GM21619 (cell line): ENCODE data around the gene TRIM66.

ENCODE experiments used
- ATAC-seq: cut with Tn5 transposase; IDR thresholded peaks from one replicate; pipeline ENCODE4 v1.9.1; 2021; ENCODE audit not compliant: unreplicated experiment

The TRIM66 gene

GRCh38 chr11:8658321-8659057 lies 24.0 kb downstream of the TRIM66 start:
- no peak for ATAC-seq

GRCh38 chr11:8656291-8656690 lies 26.2 kb downstream of the TRIM66 start:
- no peak for ATAC-seq

GRCh38 chr11:8654503-8654902 lies 28.0 kb downstream of the TRIM66 start:
- ATAC-seq = no peak

- ATAC-seq = no peak
These were observed 30.3 kb downstream of the TRIM66 start for GRCh38 chr11:8652140-8652539.

- no peak for ATAC-seq
These were observed 32.0 kb downstream of the TRIM66 start for GRCh38 chr11:8650401-8650990.

- no peak for ATAC-seq
These were observed 33.1 kb downstream of the TRIM66 start for GRCh38 chr11:8649361-8649760.

GRCh38 chr11:8646873-8647272 lies 35.6 kb downstream of the TRIM66 start:
- ATAC-seq = no peak

- ATAC-seq = no peak
These were observed 40.1 kb downstream of the TRIM66 start for GRCh38 chr11:8642196-8642841.

- no peak for ATAC-seq
These were observed 41.1 kb downstream of the TRIM66 start for GRCh38 chr11:8641332-8641731.

- ATAC-seq = no peak
These were observed 42.1 kb downstream of the TRIM66 start for GRCh38 chr11:8640267-8640906.

GRCh38 chr11:8639655-8640054 lies 42.8 kb downstream of the TRIM66 start:
- no peak for ATAC-seq

GRCh38 chr11:8638300-8638699 lies 44.2 kb downstream of the TRIM66 start:
- ATAC-seq = no peak

GRCh38 chr11:8636127-8636526 lies 46.3 kb downstream of the TRIM66 start:
- ATAC-seq = no peak

- ATAC-seq = no peak
These were observed 48.0 kb downstream of the TRIM66 start for GRCh38 chr11:8634498-8634897.

GRCh38 chr11:8631395-8632118 lies 50.9 kb downstream of the TRIM66 start:
- ATAC-seq = no peak

GRCh38 chr11:8624698-8625097 lies 57.8 kb downstream of the TRIM66 start:
- no peak for ATAC-seq

GRCh38 chr11:8621147-8621546 lies 61.3 kb downstream of the TRIM66 start:
- ATAC-seq = no peak

- ATAC-seq = no peak
These were observed 65.4 kb downstream of the TRIM66 start for GRCh38 chr11:8617063-8617462.

- ATAC-seq = no peak
These were observed 67.0 kb downstream of the TRIM66 start for GRCh38 chr11:8615291-8616032.

GRCh38 chr11:8614497-8614896 lies 68.0 kb downstream of the TRIM66 start:
- ATAC-seq = no peak
